ENCODE measurements around the gene MED1.

- TF ChIP-seq, protein P1, sequence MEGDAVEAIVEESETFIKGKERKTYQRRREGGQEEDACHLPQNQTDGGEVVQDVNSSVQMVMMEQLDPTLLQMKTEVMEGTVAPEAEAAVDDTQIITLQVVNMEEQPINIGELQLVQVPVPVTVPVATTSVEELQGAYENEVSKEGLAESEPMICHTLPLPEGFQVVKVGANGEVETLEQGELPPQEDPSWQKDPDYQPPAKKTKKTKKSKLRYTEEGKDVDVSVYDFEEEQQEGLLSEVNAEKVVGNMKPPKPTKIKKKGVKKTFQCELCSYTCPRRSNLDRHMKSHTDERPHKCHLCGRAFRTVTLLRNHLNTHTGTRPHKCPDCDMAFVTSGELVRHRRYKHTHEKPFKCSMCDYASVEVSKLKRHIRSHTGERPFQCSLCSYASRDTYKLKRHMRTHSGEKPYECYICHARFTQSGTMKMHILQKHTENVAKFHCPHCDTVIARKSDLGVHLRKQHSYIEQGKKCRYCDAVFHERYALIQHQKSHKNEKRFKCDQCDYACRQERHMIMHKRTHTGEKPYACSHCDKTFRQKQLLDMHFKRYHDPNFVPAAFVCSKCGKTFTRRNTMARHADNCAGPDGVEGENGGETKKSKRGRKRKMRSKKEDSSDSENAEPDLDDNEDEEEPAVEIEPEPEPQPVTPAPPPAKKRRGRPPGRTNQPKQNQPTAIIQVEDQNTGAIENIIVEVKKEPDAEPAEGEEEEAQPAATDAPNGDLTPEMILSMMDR (IDR thresholded peaks at IDR 0.05) = no peak
- TF ChIP-seq E2F1 (CRISPR knock-in tag; IDR thresholded peaks at IDR 0.05) (no peak), FOXK1 (CRISPR knock-in tag; IDR thresholded peaks at IDR 0.05) (no peak), NR1H2 (CRISPR knock-in tag; IDR thresholded peaks at IDR 0.05) (no peak), AFF4 (CRISPR knock-in tag; IDR thresholded peaks at IDR 0.05; ENCODE audit: borderline replicate concordance) (no peak), ZNF671 (CRISPR knock-in tag; IDR thresholded peaks at IDR 0.05) (no peak), FOXP1 (CRISPR knock-in tag; IDR thresholded peaks at IDR 0.05; ENCODE audit: borderline replicate concordance) (no peak), JUN (CRISPR knock-in tag; IDR thresholded peaks at IDR 0.05) (no peak), ZNF232 (CRISPR knock-in tag; IDR thresholded peaks at IDR 0.05) (no peak), ATF2 (CRISPR knock-in tag; IDR thresholded peaks at IDR 0.05; ENCODE audit: borderline replicate concordance, low read depth) (no peak), MAX (CRISPR knock-in tag; IDR thresholded peaks at IDR 0.05) (no peak), NFE2L1 (CRISPR knock-in tag; IDR thresholded peaks at IDR 0.05) (no peak)
- TF ChIP-seq, protein P2, sequence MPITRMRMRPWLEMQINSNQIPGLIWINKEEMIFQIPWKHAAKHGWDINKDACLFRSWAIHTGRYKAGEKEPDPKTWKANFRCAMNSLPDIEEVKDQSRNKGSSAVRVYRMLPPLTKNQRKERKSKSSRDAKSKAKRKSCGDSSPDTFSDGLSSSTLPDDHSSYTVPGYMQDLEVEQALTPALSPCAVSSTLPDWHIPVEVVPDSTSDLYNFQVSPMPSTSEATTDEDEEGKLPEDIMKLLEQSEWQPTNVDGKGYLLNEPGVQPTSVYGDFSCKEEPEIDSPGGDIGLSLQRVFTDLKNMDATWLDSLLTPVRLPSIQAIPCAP (CRISPR knock-in tag; IDR thresholded peaks at IDR 0.05) = no peak
Observed at GRCh38 chr17:39406951-39407350, 44.1 kb downstream of the MED1 start.
